Parathyroid adenoma (tissue), 2 donors: ENCODE results near the gene PLD1.

Source experiments
- H2AFZ ChIP-seq: fragments of 300-600 bp; sonication (generic); one replicate; pipeline ENCODE4 v1.7.0; 2017; ENCODE audit warnings: antibody characterized with exemption, mild to moderate bottlenecking
- H3K27ac ChIP-seq: fragments of 300-600 bp; sonication (generic); one replicate; pipeline ENCODE4 v1.7.0; 2017
- H3K27me3 ChIP-seq: fragments of 300-600 bp; sonication (generic); one replicate; pipeline ENCODE4 v1.7.0; 2017; ENCODE audit warnings: low read length; ENCODE audit not compliant: control insufficient read depth, insufficient read depth
- H3K36me3 ChIP-seq: fragments of 300-600 bp; sonication (generic); one replicate; pipeline ENCODE4 v1.7.0; 2017; ENCODE audit warnings: low read length; ENCODE audit not compliant: control insufficient read depth, insufficient read depth
- H3K4me1 ChIP-seq: fragments of 300-600 bp; sonication (generic); one replicate; pipeline ENCODE4 v1.7.0; 2017; ENCODE audit warnings: control low read depth
- H3K4me2 ChIP-seq: fragments of 300-600 bp; sonication (generic); one replicate; pipeline ENCODE4 v1.7.0; 2017; ENCODE audit warnings: low read length
- H3K4me3 ChIP-seq: fragments of 300-600 bp; sonication (generic); one replicate; pipeline ENCODE4 v1.7.0; 2017; ENCODE audit warnings: low read depth, low read length
- H3K79me2 ChIP-seq: fragments of 300-600 bp; sonication (generic); one replicate; pipeline ENCODE4 v1.7.0; 2017; ENCODE audit warnings: control low read depth
- H3K9ac ChIP-seq: fragments of 300-600 bp; sonication (generic); one replicate; pipeline ENCODE4 v1.7.0; 2017; ENCODE audit warnings: mild to moderate bottlenecking
- H3K9me3 ChIP-seq: fragments of 300-600 bp; sonication (generic); one replicate; pipeline ENCODE4 v1.7.0; 2017; ENCODE audit warnings: low read length; ENCODE audit not compliant: control insufficient read depth
- TF ChIP-seq, protein P1 (sequence below): fragments of 300-600 bp; sonication (generic); IDR thresholded peaks from one replicate; pipeline ENCODE4 v1.7.0; 2017; ENCODE audit warnings: antibody characterized with exemption, mild to moderate bottlenecking
- donor health status: primary hyperparathyroidism.

The PLD1 gene

DNA sequence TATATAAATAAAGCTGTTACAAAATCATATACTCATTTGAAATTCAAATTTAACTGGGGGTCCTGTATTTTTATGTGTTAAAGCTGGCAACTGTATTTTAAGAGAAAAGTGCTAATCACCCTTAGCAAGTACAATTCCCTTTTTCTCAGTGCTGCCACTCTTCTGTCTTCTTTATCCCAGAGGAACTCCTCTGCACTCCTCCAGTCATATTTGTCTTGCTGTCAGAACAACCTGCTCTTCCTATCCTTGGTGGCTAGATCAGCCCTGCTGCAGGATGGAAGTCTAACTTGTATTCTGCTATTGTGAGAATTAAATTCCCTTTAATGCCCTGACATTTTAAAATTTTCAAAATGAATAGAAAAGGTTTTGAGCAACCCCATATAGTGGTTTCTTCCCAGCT lies 226.2 kb downstream of the PLD1 start:
- H3K27me3 ChIP-seq = no peaks in the 10 kb centered on the region
- H3K9ac ChIP-seq = no peak overlapping the region
- TF ChIP-seq, protein P1, sequence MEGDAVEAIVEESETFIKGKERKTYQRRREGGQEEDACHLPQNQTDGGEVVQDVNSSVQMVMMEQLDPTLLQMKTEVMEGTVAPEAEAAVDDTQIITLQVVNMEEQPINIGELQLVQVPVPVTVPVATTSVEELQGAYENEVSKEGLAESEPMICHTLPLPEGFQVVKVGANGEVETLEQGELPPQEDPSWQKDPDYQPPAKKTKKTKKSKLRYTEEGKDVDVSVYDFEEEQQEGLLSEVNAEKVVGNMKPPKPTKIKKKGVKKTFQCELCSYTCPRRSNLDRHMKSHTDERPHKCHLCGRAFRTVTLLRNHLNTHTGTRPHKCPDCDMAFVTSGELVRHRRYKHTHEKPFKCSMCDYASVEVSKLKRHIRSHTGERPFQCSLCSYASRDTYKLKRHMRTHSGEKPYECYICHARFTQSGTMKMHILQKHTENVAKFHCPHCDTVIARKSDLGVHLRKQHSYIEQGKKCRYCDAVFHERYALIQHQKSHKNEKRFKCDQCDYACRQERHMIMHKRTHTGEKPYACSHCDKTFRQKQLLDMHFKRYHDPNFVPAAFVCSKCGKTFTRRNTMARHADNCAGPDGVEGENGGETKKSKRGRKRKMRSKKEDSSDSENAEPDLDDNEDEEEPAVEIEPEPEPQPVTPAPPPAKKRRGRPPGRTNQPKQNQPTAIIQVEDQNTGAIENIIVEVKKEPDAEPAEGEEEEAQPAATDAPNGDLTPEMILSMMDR = no peak
- no peak overlapping the region for H2AFZ ChIP-seq
- H3K79me2 ChIP-seq = no peaks in the 10 kb centered on the region
- H3K36me3 ChIP-seq = no peaks in the 10 kb centered on the region
- no peak overlapping the region for H3K27ac ChIP-seq
- no peaks in the 10 kb centered on the region for H3K4me1 ChIP-seq
- no peak overlapping the region for H3K4me3 ChIP-seq
- H3K9me3 ChIP-seq = no peaks in the 10 kb centered on the region
- H3K4me2 ChIP-seq = no peak overlapping the region

DNA sequence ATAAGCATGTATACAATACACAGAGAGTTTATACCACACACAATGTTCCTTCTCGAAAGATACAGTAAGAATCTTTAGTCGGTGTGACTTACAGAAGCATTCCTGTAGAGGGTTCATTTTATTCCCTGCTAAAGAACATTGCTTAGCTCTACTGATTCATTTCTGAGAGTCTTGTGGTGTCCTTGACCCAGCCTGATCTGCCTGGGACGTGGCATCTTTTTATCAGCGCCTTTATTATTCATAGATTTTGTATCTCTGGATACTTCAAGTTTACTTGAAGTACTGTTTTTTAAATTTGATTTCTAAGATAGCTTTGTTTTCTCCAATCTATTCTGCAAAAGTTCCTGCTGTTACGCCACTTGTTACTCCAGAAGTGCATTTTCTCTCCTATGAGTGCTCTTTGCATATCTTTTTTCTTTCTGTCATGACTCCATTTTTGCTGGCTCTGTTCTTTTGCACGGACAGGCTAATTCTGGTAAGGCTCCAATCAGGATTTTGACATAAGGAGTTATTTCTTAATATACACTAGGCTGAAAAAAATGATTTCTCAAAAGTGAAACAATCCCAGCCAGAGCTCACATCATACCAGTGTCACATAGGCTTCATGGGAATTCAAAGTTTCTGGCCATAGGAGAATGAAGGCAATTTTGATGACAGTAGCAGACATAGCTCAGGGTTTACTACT lies 235.6 kb downstream of the PLD1 start:
- no peak overlapping the region for H3K9ac ChIP-seq
- no peak overlapping the region for H3K4me2 ChIP-seq
- H3K27ac ChIP-seq = no peak overlapping the region
- TF ChIP-seq, protein P1 = no peak
- no peak overlapping the region for H2AFZ ChIP-seq
- no peaks in the 10 kb centered on the region for H3K9me3 ChIP-seq
- no peak overlapping the region for H3K4me3 ChIP-seq
- no peaks in the 10 kb centered on the region for H3K79me2 ChIP-seq
- no peaks in the 10 kb centered on the region for H3K27me3 ChIP-seq
- no peaks in the 10 kb centered on the region for H3K4me1 ChIP-seq
- no peaks in the 10 kb centered on the region for H3K36me3 ChIP-seq

DNA sequence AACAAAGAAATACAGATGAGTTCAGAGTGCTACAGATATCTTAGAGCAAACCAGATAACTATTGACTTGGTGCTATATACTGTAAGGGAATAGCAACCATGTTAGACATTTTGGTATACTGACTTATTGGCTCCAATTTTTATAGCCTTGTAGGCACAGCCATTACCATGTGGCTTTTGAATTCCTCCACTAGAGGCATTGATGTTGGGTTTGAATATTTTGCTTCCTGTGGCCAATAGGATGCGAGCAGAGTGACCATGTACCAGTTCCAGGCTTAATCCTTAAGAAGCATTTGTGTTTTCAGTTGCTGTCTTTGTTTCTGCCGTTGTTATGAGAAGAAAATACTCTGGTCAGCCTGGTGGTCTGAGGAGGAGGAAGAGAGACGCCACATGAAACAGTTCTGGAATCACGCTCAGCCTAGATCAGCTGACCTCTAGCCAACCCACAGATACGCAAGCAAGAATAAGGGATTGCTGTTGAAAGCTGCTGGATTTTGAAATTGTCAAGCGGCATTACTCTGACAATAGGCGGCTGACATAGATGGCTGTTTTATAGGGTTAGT lies 240.6 kb downstream of the PLD1 start:
- no peaks in the 10 kb centered on the region for H3K36me3 ChIP-seq
- no peak overlapping the region for H3K4me3 ChIP-seq
- no peak overlapping the region for H2AFZ ChIP-seq
- H3K27ac ChIP-seq = no peak overlapping the region
- no peaks in the 10 kb centered on the region for H3K9me3 ChIP-seq
- H3K4me1 ChIP-seq = no peaks in the 10 kb centered on the region
- TF ChIP-seq, protein P1 = no peak
- H3K4me2 ChIP-seq = no peak overlapping the region
- no peaks in the 10 kb centered on the region for H3K79me2 ChIP-seq
- no peaks in the 10 kb centered on the region for H3K27me3 ChIP-seq
- H3K9ac ChIP-seq = no peak overlapping the region

DNA sequence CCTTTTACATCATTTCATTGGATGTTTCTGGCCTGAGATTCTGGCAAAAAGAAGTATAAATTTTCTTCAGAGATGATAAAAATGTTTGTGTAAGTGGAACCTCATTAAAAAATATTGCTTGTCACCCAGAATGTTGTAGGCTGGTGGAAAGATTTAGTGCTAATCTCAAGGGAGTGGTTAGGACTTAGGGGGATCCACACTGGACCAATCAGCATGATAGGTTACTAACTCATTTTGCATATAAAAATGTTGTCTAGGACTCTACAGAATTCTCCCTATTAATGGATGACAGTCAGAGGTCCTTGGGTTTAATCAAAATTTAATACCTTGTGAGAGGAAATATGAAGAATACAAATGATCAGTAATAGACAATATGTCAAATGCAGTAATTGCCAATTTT lies 241.5 kb downstream of the PLD1 start:
- H3K27ac ChIP-seq = no peak overlapping the region
- no peaks in the 10 kb centered on the region for H3K79me2 ChIP-seq
- H3K4me2 ChIP-seq = no peak overlapping the region
- no peaks in the 10 kb centered on the region for H3K4me1 ChIP-seq
- H3K9ac ChIP-seq = no peak overlapping the region
- H3K9me3 ChIP-seq = no peaks in the 10 kb centered on the region
- no peak overlapping the region for H3K4me3 ChIP-seq
- TF ChIP-seq, protein P1 = no peak
- no peak overlapping the region for H2AFZ ChIP-seq
- H3K36me3 ChIP-seq = no peaks in the 10 kb centered on the region
- H3K27me3 ChIP-seq = no peaks in the 10 kb centered on the region
